Measurements from ENCODE around the gene CHD9.

- TF ChIP-seq CTCF (IDR thresholded peaks at IDR 0.05) (no peak), POLR2A (IDR thresholded peaks at IDR 0.05) (no peak)
These were observed 180.0 kb downstream of the CHD9 start for GRCh38 chr16:53234836-53235235.

Measured in thyroid gland (tissue), 4 donors.